NCI-H1105 treated with DMSO at 0.1 percent for 48 hours (cell line): ENCODE data around the gene CCDC187.
A peak's percentile ranks its signal among the peaks of the same experiment; 100 is the strongest.

Source experiments
- DNase-seq: peaks from one replicate; lab custom pipeline; 2025; lab: John Stamatoyannopoulos, UW

Gene CCDC187

GRCh38 chr9:136311051-136312008 lies 7.4 kb upstream of the CCDC187 start:
- no peak for DNase-seq

- DNase-seq = no peak
Observed at GRCh38 chr9:136310273-136311030, 6.6 kb upstream of the CCDC187 start.

GRCh38 chr9:136309806-136310220 lies 5.9 kb upstream of the CCDC187 start:
- DNase-seq = no peak

GRCh38 chr9:136309101-136309801 lies 5.4 kb upstream of the CCDC187 start:
- peak; percentile 95 for DNase-seq

GRCh38 chr9:136308702-136309053 lies 4.8 kb upstream of the CCDC187 start:
- DNase-seq = no peak

- DNase-seq = no peak
Observed at GRCh38 chr9:136308006-136308701, 4.3 kb upstream of the CCDC187 start.

- DNase-seq = no peak
Observed at GRCh38 chr9:136307215-136307750, 3.4 kb upstream of the CCDC187 start.

- DNase-seq = no peak
Observed at GRCh38 chr9:136306211-136307208, 2.6 kb upstream of the CCDC187 start.

GRCh38 chr9:136305804-136306203 lies 1.9 kb upstream of the CCDC187 start:
- DNase-seq = no peak

- DNase-seq = no peak
Observed at GRCh38 chr9:136304981-136305380, 1.1 kb upstream of the CCDC187 start.

GRCh38 chr9:136304456-136304855 lies 562 bp upstream of the CCDC187 start:
- no peak for DNase-seq

GRCh38 chr9:136303066-136303824 lies 649 bp downstream of the CCDC187 start:
- no peak for DNase-seq

GRCh38 chr9:136302527-136302926 lies 1.4 kb downstream of the CCDC187 start:
- DNase-seq = no peak

- DNase-seq = no peak
Observed at GRCh38 chr9:136300866-136301265, 3.0 kb downstream of the CCDC187 start.

- DNase-seq = no peak
Observed at GRCh38 chr9:136300016-136300545, 3.8 kb downstream of the CCDC187 start.

GRCh38 chr9:136299541-136299940 lies 4.4 kb downstream of the CCDC187 start:
- no peak for DNase-seq

GRCh38 chr9:136299116-136299515 lies 4.8 kb downstream of the CCDC187 start:
- DNase-seq = no peak

GRCh38 chr9:136297766-136298735 lies 5.8 kb downstream of the CCDC187 start:
- DNase-seq = no peak
